Measurements from ENCODE around the gene KDM4C. TPM values are rescaled to one million over a fixed set of nuclear protein-coding genes. Genes with fewer than 3 reads are reported as not detected.

The KDM4C gene
- total RNA-seq, 1 donor from 2014 or later: 11.1 TPM

DNA sequence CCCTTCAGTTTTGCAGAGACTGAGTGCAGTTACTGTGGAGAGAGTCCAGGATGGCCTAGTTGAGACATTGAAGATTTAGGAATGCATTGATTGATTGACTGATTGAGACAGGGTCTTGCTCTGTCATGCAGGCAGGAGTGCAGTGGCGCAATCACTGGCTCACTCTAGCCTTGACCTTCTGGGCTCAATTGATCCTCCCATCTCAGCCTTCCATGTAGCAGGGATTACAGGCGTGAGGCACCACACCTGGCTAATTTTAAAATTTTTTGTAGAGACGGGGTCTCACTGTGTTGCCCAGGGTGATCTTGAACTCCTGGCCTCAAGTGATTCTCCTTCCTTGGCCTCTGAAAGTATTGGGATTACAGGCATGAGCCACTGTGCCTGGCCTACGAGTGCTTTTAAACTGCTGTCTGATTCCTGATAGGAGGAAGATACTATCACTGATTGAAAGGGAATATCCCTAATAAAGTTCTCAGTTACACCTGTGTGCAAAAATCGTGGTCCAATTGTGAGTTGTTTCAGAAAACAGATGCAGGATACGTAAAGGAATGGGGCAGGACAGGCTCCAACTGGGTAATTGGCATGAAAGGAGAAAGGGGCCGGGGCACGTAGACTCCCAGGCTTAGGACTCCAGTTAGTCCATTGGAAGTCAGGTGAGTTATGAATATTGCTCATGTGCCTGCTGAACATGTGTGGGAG, 87.5 kb downstream of the KDM4C start:
- DNase-seq (ENCODE audit: low spot score): no peak
- Histone ChIP-seq H3K4me3 (no peak overlapping the region), H3F3A (ENCODE audit: low read depth) (no peaks in the 10 kb centered on the region), H3K9ac (no peak overlapping the region), H3K27ac (no peak overlapping the region), H3K4me1 (no peaks in the 10 kb centered on the region), H3K9me3 (ENCODE audit: low read depth) (no peaks in the 10 kb centered on the region), H4K20me1 (ENCODE audit: low read depth) (peaks cover 3% of the 10 kb centered on the region), H2AFZ (replicated peaks) (no peak overlapping the region), H3K27me3 (no peaks in the 10 kb centered on the region), H3K4me2 (no peak overlapping the region), H3K36me3 (no peaks in the 10 kb centered on the region), H3K79me2 (ENCODE audit: low read depth) (no peaks in the 10 kb centered on the region)
- no peaks in the 10 kb centered on the region for H3K27me3 Mint-ChIP-seq (ENCODE audit: insufficient read depth, low read depth)
- no peaks in the 10 kb centered on the region for H3K36me3 Mint-ChIP-seq
- H3K4me1 Mint-ChIP-seq: peaks cover 7% of the 10 kb centered on the region
- H3K9me3 Mint-ChIP-seq: no peaks in the 10 kb centered on the region
- no peak for TF ChIP-seq EZH2 (IDR thresholded peaks at IDR 0.05)
- no peak overlapping the region for H3K4me3 Mint-ChIP-seq
- no peak overlapping the region for H3K27ac Mint-ChIP-seq

GRCh38 chr9:6845880-6846279, 88.1 kb downstream of the KDM4C start:
- H3K27me3 Mint-ChIP-seq (ENCODE audit: insufficient read depth, low read depth): no peaks in the 10 kb centered on the region
- no peak overlapping the region for H3K4me2 ChIP-seq
- no peaks in the 10 kb centered on the region for H3K9me3 ChIP-seq (ENCODE audit: low read depth)
- no peak overlapping the region for H3K4me3 ChIP-seq
- H3K36me3 Mint-ChIP-seq: no peaks in the 10 kb centered on the region
- no peak overlapping the region for H3K27ac ChIP-seq
- peak; percentile 61 for DNase-seq (ENCODE audit: low spot score)
- H2AFZ ChIP-seq (replicated peaks): no peak overlapping the region
- no peaks in the 10 kb centered on the region for H3K36me3 ChIP-seq
- no peak overlapping the region for H3K9ac ChIP-seq
- H3K9me3 Mint-ChIP-seq: no peaks in the 10 kb centered on the region
- H4K20me1 ChIP-seq (ENCODE audit: low read depth): peaks cover 3% of the 10 kb centered on the region
- no peaks in the 10 kb centered on the region for H3K79me2 ChIP-seq (ENCODE audit: low read depth)
- peaks cover 7% of the 10 kb centered on the region for H3K4me1 Mint-ChIP-seq
- H3K27me3 ChIP-seq: no peaks in the 10 kb centered on the region
- no peaks in the 10 kb centered on the region for H3F3A ChIP-seq (ENCODE audit: low read depth)
- H3K4me1 ChIP-seq: no peaks in the 10 kb centered on the region
- peak overlapping the region; percentile 80 for H3K27ac Mint-ChIP-seq
- no peak overlapping the region for H3K4me3 Mint-ChIP-seq
- TF ChIP-seq, protein P1, sequence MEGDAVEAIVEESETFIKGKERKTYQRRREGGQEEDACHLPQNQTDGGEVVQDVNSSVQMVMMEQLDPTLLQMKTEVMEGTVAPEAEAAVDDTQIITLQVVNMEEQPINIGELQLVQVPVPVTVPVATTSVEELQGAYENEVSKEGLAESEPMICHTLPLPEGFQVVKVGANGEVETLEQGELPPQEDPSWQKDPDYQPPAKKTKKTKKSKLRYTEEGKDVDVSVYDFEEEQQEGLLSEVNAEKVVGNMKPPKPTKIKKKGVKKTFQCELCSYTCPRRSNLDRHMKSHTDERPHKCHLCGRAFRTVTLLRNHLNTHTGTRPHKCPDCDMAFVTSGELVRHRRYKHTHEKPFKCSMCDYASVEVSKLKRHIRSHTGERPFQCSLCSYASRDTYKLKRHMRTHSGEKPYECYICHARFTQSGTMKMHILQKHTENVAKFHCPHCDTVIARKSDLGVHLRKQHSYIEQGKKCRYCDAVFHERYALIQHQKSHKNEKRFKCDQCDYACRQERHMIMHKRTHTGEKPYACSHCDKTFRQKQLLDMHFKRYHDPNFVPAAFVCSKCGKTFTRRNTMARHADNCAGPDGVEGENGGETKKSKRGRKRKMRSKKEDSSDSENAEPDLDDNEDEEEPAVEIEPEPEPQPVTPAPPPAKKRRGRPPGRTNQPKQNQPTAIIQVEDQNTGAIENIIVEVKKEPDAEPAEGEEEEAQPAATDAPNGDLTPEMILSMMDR (IDR thresholded peaks at IDR 0.05): peak; percentile 64
- TF ChIP-seq EZH2 (IDR thresholded peaks at IDR 0.05) (no peak), EZH2phosphoT487 (IDR thresholded peaks at IDR 0.05) (no peak)

- no peaks in the 10 kb centered on the region for H3K36me3 Mint-ChIP-seq
- no peak for TF ChIP-seq EZH2 (IDR thresholded peaks at IDR 0.05)
- TF ChIP-seq EZH2phosphoT487 (IDR thresholded peaks at IDR 0.05): no peak
- TF ChIP-seq, protein P1 (IDR thresholded peaks at IDR 0.05): no peak
- H3K27me3 Mint-ChIP-seq (ENCODE audit: insufficient read depth, low read depth): no peaks in the 10 kb centered on the region
- Histone ChIP-seq H4K20me1 (ENCODE audit: low read depth) (no peaks in the 10 kb centered on the region), H3K4me1 (no peaks in the 10 kb centered on the region), H3K36me3 (no peaks in the 10 kb centered on the region), H3K9ac (no peak overlapping the region), H3K27ac (no peak overlapping the region), H3K4me2 (no peak overlapping the region), H3K79me2 (ENCODE audit: low read depth) (no peaks in the 10 kb centered on the region), H3F3A (ENCODE audit: low read depth) (no peaks in the 10 kb centered on the region), H3K4me3 (no peak overlapping the region), H3K9me3 (ENCODE audit: low read depth) (no peaks in the 10 kb centered on the region), H2AFZ (replicated peaks) (no peak overlapping the region), H3K27me3 (no peaks in the 10 kb centered on the region)
- no peaks in the 10 kb centered on the region for H3K4me1 Mint-ChIP-seq
- no peak overlapping the region for H3K4me3 Mint-ChIP-seq
- H3K9me3 Mint-ChIP-seq: no peaks in the 10 kb centered on the region
- no peak for DNase-seq (ENCODE audit: low spot score)
- H3K27ac Mint-ChIP-seq: no peak overlapping the region
Measured at GRCh38 chr9:6852243-6852963, 94.6 kb downstream of the KDM4C start.

DNA sequence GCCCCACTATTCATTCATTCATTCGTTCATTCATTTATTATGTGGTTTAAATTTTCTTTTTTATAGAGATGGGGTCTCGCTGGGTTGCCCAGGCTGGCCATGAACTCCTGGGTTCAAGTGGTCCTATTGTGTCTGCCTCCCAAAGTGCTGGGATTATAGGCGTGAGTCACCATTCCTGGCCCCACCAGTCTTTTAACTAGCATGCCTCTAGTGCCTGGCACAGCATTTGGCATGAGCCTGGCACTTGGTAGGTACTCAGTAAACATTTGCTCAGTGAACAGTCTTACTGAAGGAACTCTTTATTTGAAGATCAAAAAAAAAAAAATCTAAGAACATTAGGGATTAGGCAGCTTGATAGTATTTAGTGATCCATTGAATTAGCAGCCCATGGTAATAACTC, 98.1 kb downstream of the KDM4C start:
- no peaks in the 10 kb centered on the region for H3K4me1 ChIP-seq
- H3K27ac Mint-ChIP-seq: no peak overlapping the region
- H3K79me2 ChIP-seq (ENCODE audit: low read depth): no peaks in the 10 kb centered on the region
- DNase-seq (ENCODE audit: low spot score): no peak
- no peaks in the 10 kb centered on the region for H3K36me3 ChIP-seq
- H3K27me3 ChIP-seq: no peaks in the 10 kb centered on the region
- H3K27me3 Mint-ChIP-seq (ENCODE audit: insufficient read depth, low read depth): no peaks in the 10 kb centered on the region
- no peaks in the 10 kb centered on the region for H3F3A ChIP-seq (ENCODE audit: low read depth)
- no peak overlapping the region for H3K27ac ChIP-seq
- H4K20me1 ChIP-seq (ENCODE audit: low read depth): no peaks in the 10 kb centered on the region
- no peak overlapping the region for H3K4me2 ChIP-seq
- no peak overlapping the region for H3K9ac ChIP-seq
- no peak overlapping the region for H3K4me3 Mint-ChIP-seq
- H2AFZ ChIP-seq (replicated peaks): no peak overlapping the region
- H3K9me3 ChIP-seq (ENCODE audit: low read depth): no peaks in the 10 kb centered on the region
- H3K4me1 Mint-ChIP-seq: no peaks in the 10 kb centered on the region
- no peaks in the 10 kb centered on the region for H3K36me3 Mint-ChIP-seq
- no peaks in the 10 kb centered on the region for H3K9me3 Mint-ChIP-seq
- no peak overlapping the region for H3K4me3 ChIP-seq
- TF ChIP-seq EZH2 (IDR thresholded peaks at IDR 0.05) (no peak), EZH2phosphoT487 (IDR thresholded peaks at IDR 0.05) (no peak)
- TF ChIP-seq, protein P1 (IDR thresholded peaks at IDR 0.05): no peak

All from neural progenitor cell (in vitro differentiated cells).